SK-N-SH treated with all-trans-retinoic acid at 6 μM for 48 hours (cell line): ENCODE measurements around the gene CARD18.

ENCODE experiments used
- ATAC-seq: fragments of 200-7000 bp; cut with Tn5 transposase; 3 replicates; pipeline ENCODE4 v1.9.1; 2020; ENCODE audit warnings: mild to moderate bottlenecking, moderate library complexity
- BACH2 ChIP-seq: fragments of 250-450 bp; sonication (Bioruptor Pico); IDR thresholded peaks from 2 replicates; pipeline ENCODE4 v1.9.0; 2021; ENCODE audit warnings: mild to moderate bottlenecking, borderline replicate concordance
- CREB5 ChIP-seq: fragments of 250-450 bp; sonication (Bioruptor Pico); IDR thresholded peaks from 2 replicates; pipeline ENCODE4 v1.5.1; 2020; ENCODE audit warnings: low read depth, mild to moderate bottlenecking, moderate library complexity
- CSDC2 ChIP-seq: fragments of 250-450 bp; sonication (Bioruptor Pico); IDR thresholded peaks from 2 replicates; pipeline ENCODE4 v1.5.0; 2020; ENCODE audit warnings: mild to moderate bottlenecking, moderate library complexity
- CSRNP3 ChIP-seq: fragments of 250-450 bp; sonication (Bioruptor Pico); IDR thresholded peaks from 2 replicates; pipeline ENCODE4 v1.5.1; 2021; ENCODE audit warnings: mild to moderate bottlenecking, moderate library complexity
- ESRRG ChIP-seq: fragments of 250-450 bp; sonication (Bioruptor Pico); IDR thresholded peaks from 2 replicates; pipeline ENCODE4 v1.6.1; 2021; ENCODE audit warnings: mild to moderate bottlenecking
- GLIS3 ChIP-seq: fragments of 250-450 bp; sonication (Bioruptor Pico); IDR thresholded peaks from 2 replicates; pipeline ENCODE4 v1.5.0; 2020; ENCODE audit warnings: mild to moderate bottlenecking, moderate library complexity
- ISL1 ChIP-seq: fragments of 250-450 bp; sonication (Bioruptor Pico); IDR thresholded peaks from 2 replicates; pipeline ENCODE4 v2.1.2; 2022; ENCODE audit warnings: mild to moderate bottlenecking, moderate library complexity
- OSR1 ChIP-seq: fragments of 250-450 bp; sonication (Bioruptor Pico); IDR thresholded peaks from 2 replicates; pipeline ENCODE4 v1.8.0; 2022; ENCODE audit warnings: moderate library complexity, mild to moderate bottlenecking, inconsistent platforms
- PATZ1 ChIP-seq: fragments of 250-450 bp; sonication (Bioruptor Pico); IDR thresholded peaks from 2 replicates; pipeline ENCODE4 v1.8.0; 2020; ENCODE audit warnings: mild to moderate bottlenecking, moderate library complexity, borderline replicate concordance
- POU6F1 ChIP-seq: fragments of 250-450 bp; sonication (Bioruptor Pico); IDR thresholded peaks from 2 replicates; pipeline ENCODE4 v1.8.0; 2021; ENCODE audit warnings: low read depth, mild to moderate bottlenecking, moderate library complexity, borderline replicate concordance
- RARB ChIP-seq: fragments of 250-450 bp; sonication (Bioruptor Pico); IDR thresholded peaks from 2 replicates; pipeline ENCODE4 v1.8.0; 2021; ENCODE audit warnings: mild to moderate bottlenecking, moderate library complexity
- SNAI2 ChIP-seq: fragments of 250-450 bp; sonication (Bioruptor Pico); IDR thresholded peaks from 2 replicates; pipeline ENCODE4 v1.5.0; 2020; ENCODE audit warnings: mild to moderate bottlenecking, moderate library complexity
- TOX ChIP-seq: fragments of 250-450 bp; sonication (Bioruptor Pico); IDR thresholded peaks from 2 replicates; pipeline ENCODE4 v1.8.0; 2021; ENCODE audit warnings: mild to moderate bottlenecking, moderate library complexity, borderline replicate concordance
- ZFP3 ChIP-seq: fragments of 250-450 bp; sonication (Bioruptor Pico); IDR thresholded peaks from 2 replicates; pipeline ENCODE4 v1.5.0; 2020; ENCODE audit warnings: mild to moderate bottlenecking, moderate library complexity
- ZFP30 ChIP-seq: fragments of 450-650 bp; formaldehyde crosslinking; IDR thresholded peaks from 2 replicates; pipeline ENCODE4 v1.5.0; 2022; ENCODE audit warnings: mild to moderate bottlenecking, moderate library complexity
- ZNF565 ChIP-seq: fragments of 450-650 bp; formaldehyde crosslinking; conservative IDR thresholded peaks from 2 replicates; pipeline ENCODE4 v1.5.0; 2020; ENCODE audit warnings: low read depth, mild to moderate bottlenecking, moderate library complexity
- ZNF70 ChIP-seq: fragments of 450-650 bp; formaldehyde crosslinking; IDR thresholded peaks from 2 replicates; pipeline ENCODE4 v1.5.0; 2020; ENCODE audit warnings: mild to moderate bottlenecking, moderate library complexity
- ZNF8 ChIP-seq: fragments of 450-650 bp; formaldehyde crosslinking; IDR thresholded peaks from 2 replicates; pipeline ENCODE4 v1.5.0; 2020; ENCODE audit warnings: mild to moderate bottlenecking, moderate library complexity

CARD18 gene

GRCh38 chr11:105164208-105164607, 24.6 kb upstream of the CARD18 start (continued):
- no peak for TF ChIP-seq CSRNP3 (CRISPR knock-in tag)
- no peak for TF ChIP-seq ZFP30 (CRISPR knock-in tag)

GRCh38 chr11:105162506-105162905, 22.9 kb upstream of the CARD18 start:
- TF ChIP-seq POU6F1 (CRISPR knock-in tag): no peak
- TF ChIP-seq TOX: no peak
- TF ChIP-seq CREB5 (CRISPR knock-in tag): no peak
- no peak for TF ChIP-seq RARB (CRISPR knock-in tag)
- TF ChIP-seq CSRNP3 (CRISPR knock-in tag): no peak
- ATAC-seq: no peak

- TF ChIP-seq CREB5 (CRISPR knock-in tag) (no peak), SNAI2 (CRISPR knock-in tag) (no peak), PATZ1 (CRISPR knock-in tag) (no peak), BACH2 (CRISPR knock-in tag) (no peak)
- TF ChIP-seq, all 23 proteins: peak for 0
- ATAC-seq: no peak
Observed at GRCh38 chr11:105158436-105158835, 18.9 kb upstream of the CARD18 start.

GRCh38 chr11:105156720-105157119, 17.2 kb upstream of the CARD18 start:
- ATAC-seq: no peak
- TF ChIP-seq RARB (CRISPR knock-in tag) (no peak), ESRRG (CRISPR knock-in tag) (no peak), ZFP3 (no peak), CREB5 (CRISPR knock-in tag) (no peak)
- TF ChIP-seq, all 23 proteins: peak for 0

- TF ChIP-seq ZNF8 (CRISPR knock-in tag): no peak
- no peak for TF ChIP-seq CREB5 (CRISPR knock-in tag)
- TF ChIP-seq ISL1 (CRISPR knock-in tag): no peak
- TF ChIP-seq ZNF565: no peak
- no peak for TF ChIP-seq PATZ1 (CRISPR knock-in tag)
- no peak for TF ChIP-seq OSR1
- no peak for TF ChIP-seq ZNF70 (CRISPR knock-in tag)
- TF ChIP-seq SNAI2 (CRISPR knock-in tag): no peak
- no peak for TF ChIP-seq ZFP30 (CRISPR knock-in tag)
- TF ChIP-seq CSDC2 (CRISPR knock-in tag): no peak
- TF ChIP-seq GLIS3 (CRISPR knock-in tag): no peak
- no peak for ATAC-seq
Observed at GRCh38 chr11:105156231-105156630, 16.7 kb upstream of the CARD18 start.
